ENCODE measurements around the gene EIF2B4. TPM values are rescaled to one million over a fixed set of nuclear protein-coding genes. Genes with fewer than 3 reads are reported as not detected.
A peak's percentile ranks its signal among the peaks of the same experiment; 100 is the strongest.

EIF2B4 gene
- total and polyA plus RNA-seq, 9 of the 15 experiments (the other 6 are each of a cell fraction or from before 2014, with no cell fraction given) = 29.7 to 80.3 (median 58.9) TPM

DNA sequence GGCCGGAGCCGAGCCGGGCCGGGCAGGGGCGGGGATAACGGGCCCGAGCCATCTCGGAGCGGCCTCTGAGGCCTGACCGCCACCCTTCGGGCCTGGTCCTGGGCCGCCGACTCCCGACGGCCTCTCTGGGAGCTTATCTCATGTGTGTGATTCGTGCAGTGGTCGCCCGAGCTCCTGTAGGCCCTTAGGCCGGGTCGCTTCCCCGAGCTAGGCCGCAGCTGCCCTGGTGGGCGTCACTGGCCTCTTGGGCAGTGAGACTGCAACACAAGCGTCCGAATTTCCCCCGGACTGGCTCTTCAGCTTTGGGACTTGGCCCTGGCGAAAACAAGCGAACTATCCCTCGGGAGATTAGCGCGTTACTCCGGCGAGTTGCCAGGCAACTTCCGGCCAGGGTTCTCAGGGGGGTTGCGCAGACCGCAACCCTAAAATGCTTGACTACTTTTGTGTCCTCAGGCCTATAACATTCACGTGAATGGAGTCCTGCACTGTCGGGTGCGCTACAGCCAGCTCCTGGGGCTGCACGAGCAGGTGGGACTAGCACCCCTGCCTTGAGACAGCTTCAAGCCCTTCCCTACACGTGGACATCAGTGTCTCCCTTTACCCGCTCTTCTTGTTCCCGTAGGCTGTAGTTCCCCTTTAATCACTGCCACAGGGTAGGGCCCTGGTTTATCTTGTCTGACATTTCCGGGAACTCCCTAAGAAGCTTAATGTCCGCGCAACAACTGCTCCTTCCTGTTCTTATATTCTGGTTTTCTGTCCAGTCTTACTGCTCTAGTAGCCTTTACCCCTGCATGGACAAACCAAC is 880 bp upstream of the EIF2B4 start (continued):
- no peak for TF ChIP-seq PCBP1 (IDR thresholded peaks at IDR 0.05; ENCODE audit: low read depth, low read length, poor library complexity, severe bottlenecking)
- 0 out of 2 replicates have a peak, but pooled peaks have one; percentile 7 for TF ChIP-seq NCOR1 (IDR thresholded peaks at IDR 0.05)
- TF ChIP-seq, protein P1, sequence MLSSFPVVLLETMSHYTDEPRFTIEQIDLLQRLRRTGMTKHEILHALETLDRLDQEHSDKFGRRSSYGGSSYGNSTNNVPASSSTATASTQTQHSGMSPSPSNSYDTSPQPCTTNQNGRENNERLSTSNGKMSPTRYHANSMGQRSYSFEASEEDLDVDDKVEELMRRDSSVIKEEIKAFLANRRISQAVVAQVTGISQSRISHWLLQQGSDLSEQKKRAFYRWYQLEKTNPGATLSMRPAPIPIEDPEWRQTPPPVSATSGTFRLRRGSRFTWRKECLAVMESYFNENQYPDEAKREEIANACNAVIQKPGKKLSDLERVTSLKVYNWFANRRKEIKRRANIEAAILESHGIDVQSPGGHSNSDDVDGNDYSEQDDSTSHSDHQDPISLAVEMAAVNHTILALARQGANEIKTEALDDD (IDR thresholded peaks at IDR 0.05) = peak; percentile 59; the same call in 1 of the 2 replicates
- TF ChIP-seq, protein P2, sequence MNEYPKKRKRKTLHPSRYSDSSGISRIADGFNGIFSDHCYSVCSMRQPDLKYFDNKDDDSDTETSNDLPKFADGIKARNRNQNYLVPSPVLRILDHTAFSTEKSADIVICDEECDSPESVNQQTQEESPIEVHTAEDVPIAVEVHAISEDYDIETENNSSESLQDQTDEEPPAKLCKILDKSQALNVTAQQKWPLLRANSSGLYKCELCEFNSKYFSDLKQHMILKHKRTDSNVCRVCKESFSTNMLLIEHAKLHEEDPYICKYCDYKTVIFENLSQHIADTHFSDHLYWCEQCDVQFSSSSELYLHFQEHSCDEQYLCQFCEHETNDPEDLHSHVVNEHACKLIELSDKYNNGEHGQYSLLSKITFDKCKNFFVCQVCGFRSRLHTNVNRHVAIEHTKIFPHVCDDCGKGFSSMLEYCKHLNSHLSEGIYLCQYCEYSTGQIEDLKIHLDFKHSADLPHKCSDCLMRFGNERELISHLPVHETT (CRISPR knock-in tag; conservative IDR thresholded peaks at IDR 0.05 in 1 of 2, IDR thresholded peaks at IDR 0.05 in 1 of 2) = no peak
- TF ChIP-seq ZBTB17 (CRISPR knock-in tag; IDR thresholded peaks at IDR 0.05) = 0 out of 2 replicates have a peak, but pooled peaks have one; percentile 27
- TF ChIP-seq ZNF445 (CRISPR knock-in tag; IDR thresholded peaks at IDR 0.05; ENCODE audit: low read depth) = no peak
- TF ChIP-seq PRPF4 (IDR thresholded peaks at IDR 0.05; ENCODE audit: insufficient read depth, low read depth, low read length, poor library complexity, severe bottlenecking) = no peak
- TF ChIP-seq DNMT1 (IDR thresholded peaks at IDR 0.05) = no peak
- TF ChIP-seq CXXC5 (CRISPR knock-in tag; IDR thresholded peaks at IDR 0.05) = peak; percentile 38
- no peak for TF ChIP-seq ZBED1 (IDR thresholded peaks at IDR 0.05)

Measured in K562 (cell line).